HG03060 (cell line): ENCODE measurements around the gene STOML2.
"Not testable (repeated sequence)": the region's sequence is repeated elsewhere in the genome, so short reads cannot be mapped to it uniquely, and the experiment has no call there.

ENCODE experiments used
- ATAC-seq: cut with Tn5 transposase; IDR thresholded peaks from one replicate; pipeline ENCODE4 v1.9.1; 2021; ENCODE audit warnings: low read depth, moderate number of reproducible peaks; ENCODE audit not compliant: unreplicated experiment

Gene STOML2, protein sequence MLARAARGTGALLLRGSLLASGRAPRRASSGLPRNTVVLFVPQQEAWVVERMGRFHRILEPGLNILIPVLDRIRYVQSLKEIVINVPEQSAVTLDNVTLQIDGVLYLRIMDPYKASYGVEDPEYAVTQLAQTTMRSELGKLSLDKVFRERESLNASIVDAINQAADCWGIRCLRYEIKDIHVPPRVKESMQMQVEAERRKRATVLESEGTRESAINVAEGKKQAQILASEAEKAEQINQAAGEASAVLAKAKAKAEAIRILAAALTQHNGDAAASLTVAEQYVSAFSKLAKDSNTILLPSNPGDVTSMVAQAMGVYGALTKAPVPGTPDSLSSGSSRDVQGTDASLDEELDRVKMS

GRCh38 chr9:35102769-35103659, at the start of gene STOML2:
Gene STOML2, minus strand, starts transcription at chr9:35103131. Its CDS starts 37 bp downstream, at chr9:35103094.
- peak; percentile 81 for ATAC-seq

- ATAC-seq = not testable (repeated sequence)
Measured at GRCh38 chr9:35147941-35148563, 45.1 kb upstream of the STOML2 start.

GRCh38 chr9:35142037-35142436, 39.1 kb upstream of the STOML2 start:
- no peak for ATAC-seq

DNA sequence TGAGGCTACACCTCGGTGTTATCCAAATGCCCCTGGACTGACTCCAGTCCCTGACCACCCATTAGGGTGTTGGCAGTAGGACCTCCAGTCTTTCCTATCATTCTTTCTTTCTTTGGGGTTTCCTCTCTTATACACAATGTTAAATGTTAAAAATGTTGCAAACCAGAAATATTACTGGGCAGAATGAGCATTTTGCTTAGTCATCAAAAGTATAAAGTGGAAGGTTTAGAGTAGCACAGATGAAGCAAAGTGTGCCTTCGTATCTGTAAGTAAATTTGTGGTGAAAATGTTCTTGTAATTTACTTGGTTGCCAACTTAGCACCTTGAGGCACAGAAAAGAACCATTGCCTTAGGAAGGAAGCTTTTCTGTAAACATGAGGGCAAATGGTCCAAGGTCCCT, 37.2 kb upstream of the STOML2 start:
- no peak for ATAC-seq

- ATAC-seq = no peak
Measured at GRCh38 chr9:35136866-35137265, 33.9 kb upstream of the STOML2 start.

DNA sequence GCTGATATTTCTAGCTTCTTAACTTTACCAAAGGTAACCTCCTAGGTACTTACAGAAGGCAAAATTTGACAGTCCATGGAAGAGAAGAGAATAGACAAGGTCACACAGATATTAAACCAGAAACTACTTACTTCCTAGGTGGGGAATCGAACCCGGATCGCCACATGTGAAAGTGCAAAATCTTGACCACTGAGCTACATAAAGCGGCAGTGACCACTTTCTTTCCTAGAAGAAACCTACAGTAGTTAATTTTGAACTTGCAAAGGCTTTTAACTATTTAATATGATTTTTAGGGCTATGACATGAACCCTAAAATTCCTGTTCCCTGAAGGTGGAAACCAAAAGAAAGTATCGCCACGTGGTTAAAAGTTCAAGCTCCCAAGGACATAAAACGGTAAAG, 33.1 kb upstream of the STOML2 start:
- ATAC-seq = no peak

DNA sequence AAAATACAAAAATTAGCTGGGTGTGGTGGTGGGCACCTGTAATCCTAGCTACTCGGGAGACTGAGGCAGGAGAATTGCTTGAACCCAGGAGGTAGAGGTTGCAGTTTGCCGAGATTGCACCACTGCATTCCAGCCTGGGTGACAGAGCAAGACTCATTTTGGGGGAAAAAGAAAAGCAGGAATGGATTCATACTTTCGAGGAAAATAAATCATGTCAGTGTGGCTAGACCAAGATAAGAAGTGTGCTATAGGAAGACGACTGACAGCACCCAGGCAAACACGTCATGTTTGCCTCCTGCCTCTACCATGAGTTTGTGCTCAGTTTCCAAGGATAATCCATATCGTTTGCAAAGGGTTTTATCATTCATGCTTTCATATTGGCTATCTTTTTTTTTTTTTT, 32.0 kb upstream of the STOML2 start:
- no peak for ATAC-seq

DNA sequence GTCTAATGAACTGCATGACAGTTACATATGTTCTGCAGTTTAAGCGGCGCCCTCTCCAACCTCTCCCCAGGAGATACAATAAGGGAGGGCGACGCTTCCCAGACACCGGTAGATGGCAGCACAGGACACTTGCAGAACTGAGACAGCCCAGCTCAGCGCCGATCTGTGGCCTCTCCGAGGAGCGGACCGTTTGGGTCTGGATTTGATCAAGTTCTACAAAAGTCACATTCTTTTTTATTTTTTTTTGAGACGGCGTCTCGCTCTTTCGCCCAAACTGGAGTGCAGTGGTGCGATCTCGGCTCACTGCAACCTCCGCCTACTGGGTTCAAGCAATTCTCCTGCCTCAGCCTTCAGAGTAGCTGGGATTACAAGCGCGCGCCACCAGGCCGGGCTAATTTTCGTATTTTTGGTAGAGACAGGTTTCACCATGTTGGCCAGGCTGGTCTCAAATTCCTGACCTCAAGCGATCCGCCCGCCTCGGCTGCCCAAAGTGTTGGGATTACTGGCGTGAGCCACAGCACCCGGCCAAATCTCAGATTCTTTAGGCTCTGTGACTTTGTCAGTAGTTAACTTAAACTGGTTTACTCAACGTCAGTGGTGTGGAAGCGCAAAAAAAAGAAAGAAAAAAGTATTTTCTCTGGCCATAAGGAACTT, 14.1 kb upstream of the STOML2 start:
- ATAC-seq = no peak

GRCh38 chr9:35116539-35116897, 13.6 kb upstream of the STOML2 start:
- no peak for ATAC-seq

DNA sequence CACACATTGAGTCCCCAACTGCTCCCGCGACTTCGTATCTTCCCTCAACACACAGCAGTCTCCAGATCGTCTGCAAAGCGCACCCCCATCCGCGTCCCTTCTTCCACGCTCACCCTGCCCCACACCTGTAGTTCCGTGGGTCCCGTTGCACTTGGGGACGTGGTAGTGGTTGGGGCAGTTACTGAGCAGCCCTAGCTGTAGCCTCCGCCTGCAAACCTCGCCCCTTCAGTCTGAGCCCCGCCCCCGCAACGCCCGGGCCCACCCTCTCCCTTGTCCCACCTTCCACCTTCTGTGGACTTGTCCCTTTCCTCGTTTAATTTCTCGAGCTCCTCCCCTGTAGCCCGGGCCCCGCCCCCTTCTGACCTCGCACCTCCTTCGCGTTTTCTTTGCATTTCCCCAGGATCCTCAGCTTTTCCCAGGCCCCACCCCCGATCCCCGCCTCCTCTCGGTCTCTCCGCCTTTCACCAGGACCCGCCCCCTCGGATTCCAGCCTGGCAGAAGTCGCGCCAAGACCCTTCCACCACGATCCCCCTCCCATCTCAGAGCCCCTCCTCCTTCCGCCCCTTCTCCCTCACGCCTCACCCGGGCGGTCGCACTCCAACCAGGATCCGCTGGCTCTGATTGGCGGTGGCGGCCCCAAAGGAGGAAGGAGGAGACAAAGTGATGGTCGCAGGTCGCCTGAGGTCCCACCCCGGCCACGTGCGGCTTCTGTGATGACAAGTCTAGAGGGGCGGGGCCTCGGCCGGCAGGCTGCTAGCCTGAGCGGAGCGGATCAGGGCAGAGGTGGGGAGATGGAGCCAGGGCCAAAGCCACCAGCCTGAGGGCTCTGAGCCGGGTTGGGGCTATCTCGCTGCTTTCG, 13.0 kb upstream of the STOML2 start, which contains the start of gene ATOSB:
Gene ATOSB (minus strand): TSS at position 183 of the 859 bp plus-strand sequence. CDS start 7,588 bp downstream, outside the sequence.
- ATAC-seq = peak; percentile 31

- no peak for ATAC-seq
Measured at GRCh38 chr9:35114840-35115628, 12.1 kb upstream of the STOML2 start.

GRCh38 chr9:35114113-35114839, 11.3 kb upstream of the STOML2 start:
- no peak for ATAC-seq

DNA sequence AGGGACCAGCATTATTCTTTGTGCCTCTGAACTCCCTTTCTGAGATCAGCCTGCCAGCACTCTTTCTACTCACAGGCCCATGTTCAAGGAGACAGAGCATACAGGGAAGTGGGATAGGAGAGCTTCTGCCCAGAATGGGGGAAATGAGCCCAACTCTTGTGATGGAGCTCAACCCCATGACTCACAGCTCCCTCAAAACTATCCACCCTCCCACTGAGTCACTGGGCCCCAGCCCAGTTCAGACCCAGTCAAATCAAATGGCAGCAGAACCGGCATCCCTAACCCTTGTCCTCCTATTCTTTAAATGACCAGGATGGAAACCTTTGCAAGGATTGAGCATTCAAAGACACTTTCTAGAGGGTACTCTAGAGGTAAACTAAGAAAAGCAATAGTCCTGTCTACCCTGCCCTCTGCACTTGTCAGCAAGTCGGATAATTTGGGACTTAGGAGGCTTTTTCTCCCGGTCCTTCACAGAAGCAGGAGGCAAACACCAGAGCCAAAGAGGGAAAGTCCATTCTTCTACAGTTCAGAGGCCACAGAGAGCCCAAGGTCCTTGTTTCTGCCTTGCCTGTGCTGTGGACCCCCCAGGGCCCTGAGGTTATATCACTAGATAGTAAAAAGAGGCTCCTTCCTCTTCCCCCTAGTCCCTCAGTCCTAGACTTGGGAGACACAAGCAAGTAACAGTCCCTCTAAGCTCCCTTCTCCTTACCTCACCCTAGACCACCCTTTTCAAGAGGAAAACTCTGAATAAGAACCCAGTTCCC, 9.5 kb upstream of the STOML2 start:
- no peak for ATAC-seq

DNA sequence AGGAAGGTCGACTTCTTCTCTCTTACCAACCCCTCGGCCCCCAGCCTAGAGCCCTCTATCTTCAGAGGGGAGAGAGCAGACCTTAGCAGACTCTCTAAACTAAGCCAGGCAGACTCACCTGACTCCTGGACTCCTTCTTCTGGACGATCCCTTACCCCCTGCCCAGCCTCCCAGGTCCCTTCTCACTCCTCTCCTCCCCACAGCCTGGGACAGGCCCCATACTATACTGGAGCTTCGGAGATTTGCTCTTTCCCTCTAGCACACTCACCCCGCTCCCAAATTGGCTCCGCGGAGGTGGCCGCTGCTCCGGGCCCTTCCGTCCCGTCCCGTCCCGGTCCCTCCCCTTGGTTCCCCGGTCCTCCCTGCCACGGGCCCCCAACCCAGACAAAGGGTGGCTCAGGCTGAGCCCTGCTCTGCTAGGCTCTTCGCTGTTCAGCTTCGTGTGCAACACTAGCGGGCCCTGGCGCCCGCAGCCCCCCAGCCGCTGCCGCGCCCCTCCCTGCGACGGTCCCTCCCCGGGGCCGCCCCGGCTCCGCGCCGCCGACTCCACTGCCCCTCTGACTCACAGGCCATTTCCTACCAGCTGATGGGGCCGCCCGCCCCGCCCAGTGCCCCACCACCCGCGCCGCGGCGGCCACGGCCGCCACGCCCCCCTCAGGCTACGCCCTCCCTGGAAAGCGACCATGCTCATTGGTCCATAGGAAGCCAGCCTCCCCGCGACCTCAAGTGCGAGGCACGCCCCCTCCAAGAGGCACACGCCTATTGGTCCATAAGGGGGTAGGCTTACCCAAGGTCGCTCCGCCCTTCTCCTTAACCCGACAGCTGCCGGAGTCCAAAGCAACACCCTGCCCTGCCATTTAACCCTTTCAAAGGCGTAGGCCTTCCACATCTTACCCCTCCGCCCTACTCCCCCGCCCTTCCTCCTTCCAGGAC, 8.3 kb upstream of the STOML2 start:
- ATAC-seq = peak; percentile 63

DNA sequence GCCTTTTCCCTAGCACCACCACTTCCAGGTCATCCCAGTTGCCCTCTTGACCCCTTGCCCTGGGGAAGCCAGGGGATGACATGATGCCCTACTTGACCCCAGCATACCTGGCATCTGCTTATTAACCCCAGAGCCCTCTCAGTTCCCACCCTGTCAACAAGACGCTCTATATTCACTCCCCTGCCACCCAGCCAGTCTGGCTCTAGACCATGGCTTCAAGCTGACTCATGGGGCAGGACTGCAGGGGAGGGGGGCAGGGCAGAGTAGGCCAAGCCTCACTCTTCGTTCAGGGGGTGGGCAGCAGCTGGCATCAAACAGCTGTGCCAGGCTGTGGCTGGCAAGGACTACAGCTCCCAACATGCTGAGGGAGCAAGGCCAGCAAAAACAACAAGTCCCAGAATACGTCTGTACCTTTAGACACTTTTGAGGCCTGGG, 7.4 kb upstream of the STOML2 start:
- no peak for ATAC-seq

- ATAC-seq = no peak
Measured at GRCh38 chr9:35108946-35109575, 6.1 kb upstream of the STOML2 start.
